OCI-M2 (cell line): ENCODE results near the gene COL17A1.

ENCODE experiments used
- DNase-seq: peaks from one replicate; lab custom pipeline; 2025; ENCODE audit not compliant: unreplicated experiment; lab: John Stamatoyannopoulos, UW

Gene COL17A1

GRCh38 chr10:104034401-104035193, 51.1 kb downstream of the COL17A1 start:
- no peak for DNase-seq

- DNase-seq = no peak
Observed at GRCh38 chr10:104033966-104034365, 51.7 kb downstream of the COL17A1 start.

DNA sequence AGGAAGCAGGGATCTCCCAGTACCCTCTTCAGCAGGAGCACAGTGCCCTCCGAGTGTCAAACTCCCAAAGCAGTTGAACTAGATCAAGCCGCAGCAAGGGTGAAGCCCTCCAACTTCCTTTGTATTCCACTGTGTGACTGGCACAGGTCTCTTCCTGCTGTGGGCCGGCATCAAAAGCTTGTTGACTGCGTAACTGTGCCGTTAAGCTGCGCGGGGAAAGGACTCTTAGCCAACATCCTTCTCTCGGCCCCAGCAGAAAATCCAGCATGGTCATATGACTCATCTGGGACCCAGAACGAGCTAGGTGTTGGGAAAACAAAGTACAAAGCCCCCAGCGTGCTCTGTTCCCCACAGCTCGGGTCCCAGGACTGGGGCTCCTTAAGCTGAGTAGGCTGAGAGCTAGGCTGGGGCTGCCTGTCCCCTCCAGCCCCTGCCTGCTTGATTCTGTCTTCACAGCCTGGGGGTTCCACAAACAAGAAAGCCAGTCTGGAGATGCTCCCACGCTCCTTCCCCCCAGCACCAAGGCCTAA, 52.2 kb downstream of the COL17A1 start:
- no peak for DNase-seq

DNA sequence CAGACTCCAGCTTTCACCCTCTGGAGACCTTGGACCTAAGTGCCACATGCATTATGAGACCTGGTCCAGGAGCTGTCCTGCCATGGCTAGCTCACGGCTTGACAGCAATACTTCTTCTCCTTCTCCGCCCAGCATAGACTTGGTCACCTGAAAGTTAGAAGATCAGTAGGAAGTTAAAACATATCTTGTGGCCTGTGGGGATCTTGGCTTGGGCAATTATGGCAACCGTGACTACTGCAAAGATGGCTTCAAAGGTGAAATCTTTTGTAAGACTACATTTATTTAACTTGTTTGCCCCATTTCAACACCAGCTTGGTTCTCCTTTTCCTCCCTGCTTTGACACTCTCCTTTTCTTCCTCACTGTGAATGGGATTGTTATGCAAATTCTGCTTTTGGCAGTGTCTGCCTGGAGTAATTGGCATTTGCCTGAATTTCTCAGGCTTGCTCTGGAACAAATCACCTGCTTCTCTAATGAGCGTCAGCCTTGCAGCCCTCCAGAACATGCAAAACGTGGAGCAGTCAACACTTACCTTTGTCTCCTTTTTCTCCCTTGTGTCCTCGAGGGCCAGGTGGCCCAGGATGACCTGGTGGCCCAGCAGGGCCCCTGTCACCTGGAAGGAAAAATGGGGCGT, 53.4 kb downstream of the COL17A1 start:
- DNase-seq = no peak

DNA sequence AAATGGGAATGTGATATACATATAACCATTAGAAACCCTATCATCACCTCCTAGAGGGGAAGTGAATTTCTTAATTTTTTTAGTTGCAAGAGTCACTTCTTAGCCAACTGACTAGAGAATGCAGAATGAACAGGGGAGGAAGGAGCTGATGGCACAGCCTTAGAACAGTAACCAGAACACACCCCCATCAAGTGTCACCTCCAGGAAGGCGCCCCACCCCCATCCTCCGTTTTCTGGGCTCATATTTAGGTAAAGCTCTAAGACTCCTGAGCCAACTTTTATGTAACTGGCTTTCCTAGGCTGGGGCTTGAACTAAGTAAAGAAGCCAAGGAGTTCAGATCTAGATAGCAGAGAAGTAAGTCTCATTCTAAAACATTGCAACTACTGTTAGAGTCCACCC, 54.0 kb downstream of the COL17A1 start:
- DNase-seq = no peak

DNA sequence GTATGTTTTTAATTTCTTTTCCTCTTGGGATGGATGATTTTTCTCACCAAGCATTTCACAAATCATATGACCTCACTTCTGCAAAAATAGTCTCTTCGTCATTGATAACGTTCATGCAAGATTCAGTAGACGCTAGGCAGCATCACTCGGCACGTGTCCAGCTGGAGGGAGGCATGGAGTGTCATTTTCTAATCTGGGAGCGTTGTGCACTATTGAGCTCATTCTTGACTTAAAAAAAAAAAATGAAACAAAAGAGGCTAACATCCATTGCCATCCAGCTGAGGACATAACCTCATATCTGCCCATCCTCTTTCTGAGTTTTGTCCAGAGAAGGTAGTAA, 56.2 kb downstream of the COL17A1 start:
- no peak for DNase-seq

GRCh38 chr10:104028823-104029520, 56.7 kb downstream of the COL17A1 start:
- DNase-seq = no peak

DNA sequence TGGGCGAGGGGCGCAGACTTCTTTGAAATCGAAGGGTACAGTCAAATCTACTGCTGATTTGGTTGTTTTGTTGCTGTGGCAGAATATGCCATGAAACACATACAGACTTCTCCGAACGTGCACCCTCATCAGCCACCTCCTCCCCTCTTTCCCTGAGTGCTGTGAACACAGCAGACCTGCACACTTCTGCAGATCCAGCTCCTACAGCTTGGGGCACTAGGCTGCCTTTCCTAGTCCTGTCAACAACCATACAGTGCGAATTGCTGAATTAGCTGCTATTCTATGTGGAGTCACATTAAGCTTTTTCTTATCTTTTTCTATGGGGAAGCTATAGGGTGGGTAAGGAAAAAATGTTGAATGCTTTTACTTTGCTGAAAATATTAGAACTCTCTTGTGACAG, 57.5 kb downstream of the COL17A1 start:
- no peak for DNase-seq

- no peak for DNase-seq
Observed at GRCh38 chr10:104026762-104027161, 58.9 kb downstream of the COL17A1 start.

GRCh38 chr10:104025524-104025923, 60.2 kb downstream of the COL17A1 start:
- DNase-seq = no peak

DNA sequence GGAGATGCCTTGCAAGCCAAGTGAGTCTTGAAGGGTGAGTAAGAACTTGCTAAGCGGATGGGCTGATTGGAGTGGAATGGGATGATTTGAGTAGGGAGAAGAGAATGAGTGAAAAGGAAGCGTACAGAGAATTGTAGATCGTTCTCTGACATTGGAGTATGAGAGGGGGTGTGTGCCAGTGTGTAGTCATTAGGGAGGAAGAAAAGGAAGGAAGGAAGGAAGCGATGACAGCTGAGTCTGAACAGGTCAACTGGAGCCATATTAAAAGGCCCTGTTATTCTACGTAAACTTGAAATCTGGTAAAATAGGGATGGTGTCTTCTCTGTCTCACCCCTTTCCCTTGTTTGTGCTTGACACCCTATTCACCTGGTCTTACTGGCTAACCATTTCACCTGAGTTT, 63.7 kb downstream of the COL17A1 start:
- no peak for DNase-seq

GRCh38 chr10:104021246-104021645, 64.4 kb downstream of the COL17A1 start:
- no peak for DNase-seq

DNA sequence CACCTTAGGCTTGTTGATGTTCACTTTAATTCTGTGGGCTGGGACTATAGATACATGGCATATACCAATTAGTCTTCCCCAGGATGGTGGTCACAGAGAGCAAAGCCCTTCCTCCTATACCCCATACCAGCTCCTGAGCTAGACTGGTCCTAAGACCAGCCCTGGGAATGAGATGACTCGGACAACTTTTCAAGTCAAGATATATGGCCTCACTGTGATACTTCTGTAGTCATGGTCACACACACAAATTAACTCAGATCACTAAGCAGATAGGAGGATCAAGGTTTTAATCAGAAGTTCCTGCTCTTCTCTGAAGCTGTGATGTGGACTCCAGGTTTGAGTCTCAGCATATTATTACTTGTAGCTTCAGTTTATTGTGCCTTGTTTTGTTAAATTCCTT, 65.7 kb downstream of the COL17A1 start:
- no peak for DNase-seq

DNA sequence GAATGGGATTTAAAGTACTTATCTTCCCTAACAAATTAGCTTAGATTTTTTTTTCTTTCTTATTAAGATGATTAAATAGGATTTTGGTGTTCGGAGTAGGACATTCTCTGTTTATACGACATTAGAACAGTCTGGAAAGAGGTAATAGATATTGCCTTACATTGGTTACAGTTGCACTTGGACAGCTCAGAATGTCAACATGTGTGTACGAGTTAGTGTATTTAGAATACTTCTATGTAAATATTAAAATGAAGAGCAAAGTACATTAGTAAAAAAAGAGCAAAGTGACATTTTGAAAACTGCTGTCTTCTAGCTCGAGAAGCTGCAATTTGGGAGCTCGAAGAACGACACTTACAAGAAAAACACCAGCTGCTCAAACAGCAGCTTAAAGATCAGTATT, 67.2 kb downstream of the COL17A1 start:
- DNase-seq = no peak

GRCh38 chr10:104016661-104017060, 69.0 kb downstream of the COL17A1 start:
- no peak for DNase-seq

DNA sequence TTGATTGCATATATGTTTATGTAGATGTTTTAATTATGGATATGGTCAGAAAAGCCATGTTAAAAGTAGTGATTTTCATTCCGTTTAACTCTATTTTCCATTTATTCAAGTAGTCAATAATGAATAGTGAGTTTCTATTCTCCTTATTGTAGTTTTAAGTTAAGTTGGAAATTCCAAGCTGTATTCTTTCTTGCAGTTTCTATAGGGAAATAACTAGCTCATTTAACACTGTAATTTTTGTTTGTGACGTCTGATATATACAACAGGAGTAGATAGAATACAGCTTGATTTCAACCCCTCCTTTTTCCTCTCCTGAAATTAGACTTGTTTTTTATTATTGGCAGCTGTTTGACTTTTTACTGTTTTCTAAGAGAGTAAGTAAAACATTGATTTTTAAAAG, 71.5 kb downstream of the COL17A1 start:
- no peak for DNase-seq

DNA sequence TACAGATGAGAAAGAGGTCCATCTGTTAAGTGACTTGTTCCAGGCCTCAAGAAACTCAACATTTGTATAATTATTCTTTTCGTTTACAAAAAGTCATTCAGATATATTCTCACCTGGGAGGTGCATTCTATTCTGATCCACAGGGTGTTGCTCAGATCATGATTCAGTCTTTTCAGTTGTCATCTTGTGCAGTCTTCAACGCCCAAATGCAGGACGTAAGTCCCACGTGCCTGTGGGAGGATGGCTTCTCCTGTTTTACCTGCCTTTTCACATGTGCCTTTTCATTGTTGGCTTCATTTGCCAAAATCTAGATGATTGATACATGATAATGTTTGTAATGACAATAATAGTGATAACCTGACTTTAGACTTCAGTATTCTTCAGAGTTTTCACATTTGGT, 72.2 kb downstream of the COL17A1 start:
- no peak for DNase-seq

- no peak for DNase-seq
Observed at GRCh38 chr10:104011904-104012303, 73.8 kb downstream of the COL17A1 start.

GRCh38 chr10:104005172-104005863, 80.4 kb downstream of the COL17A1 start:
- no peak for DNase-seq

GRCh38 chr10:104002911-104003310, 82.8 kb downstream of the COL17A1 start:
- no peak for DNase-seq

DNA sequence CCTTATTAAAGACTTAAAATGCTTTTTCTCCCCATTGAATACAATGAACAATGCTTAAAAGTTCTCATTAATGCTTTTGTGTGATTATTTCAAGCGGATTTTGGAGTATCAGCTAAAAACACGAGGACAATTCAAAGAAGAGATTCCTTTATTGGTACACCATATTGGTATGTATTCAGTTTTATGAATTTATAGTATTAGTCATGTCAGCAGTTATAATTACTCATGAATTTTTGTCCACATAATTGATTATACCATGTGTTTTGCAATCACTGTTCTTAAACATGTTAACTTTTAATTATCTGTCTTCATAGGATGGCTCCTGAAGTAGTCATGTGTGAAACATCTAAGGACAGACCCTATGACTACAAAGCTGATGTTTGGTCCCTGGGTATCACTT, 86.9 kb downstream of the COL17A1 start:
- no peak for DNase-seq
